AG09319 (cell line): ENCODE results near the gene TMEM204.
"Not testable (repeated sequence)": the region's sequence is repeated elsewhere in the genome, so short reads cannot be mapped to it uniquely, and the experiment has no call there.

Experiments
- DNase-seq: peaks from one replicate; pipeline ENCODE4 v3.0.0-alpha.2; 2010; ENCODE audit warnings: low read depth; ENCODE audit errors: extremely low read depth
- TF ChIP-seq, protein P1 (sequence below): IDR thresholded peaks from 2 replicates; pipeline ENCODE4 v1.5.1; 2011; ENCODE audit warnings: low read depth, mild to moderate bottlenecking, inconsistent platforms, low read length, moderate library complexity

Gene TMEM204

DNA sequence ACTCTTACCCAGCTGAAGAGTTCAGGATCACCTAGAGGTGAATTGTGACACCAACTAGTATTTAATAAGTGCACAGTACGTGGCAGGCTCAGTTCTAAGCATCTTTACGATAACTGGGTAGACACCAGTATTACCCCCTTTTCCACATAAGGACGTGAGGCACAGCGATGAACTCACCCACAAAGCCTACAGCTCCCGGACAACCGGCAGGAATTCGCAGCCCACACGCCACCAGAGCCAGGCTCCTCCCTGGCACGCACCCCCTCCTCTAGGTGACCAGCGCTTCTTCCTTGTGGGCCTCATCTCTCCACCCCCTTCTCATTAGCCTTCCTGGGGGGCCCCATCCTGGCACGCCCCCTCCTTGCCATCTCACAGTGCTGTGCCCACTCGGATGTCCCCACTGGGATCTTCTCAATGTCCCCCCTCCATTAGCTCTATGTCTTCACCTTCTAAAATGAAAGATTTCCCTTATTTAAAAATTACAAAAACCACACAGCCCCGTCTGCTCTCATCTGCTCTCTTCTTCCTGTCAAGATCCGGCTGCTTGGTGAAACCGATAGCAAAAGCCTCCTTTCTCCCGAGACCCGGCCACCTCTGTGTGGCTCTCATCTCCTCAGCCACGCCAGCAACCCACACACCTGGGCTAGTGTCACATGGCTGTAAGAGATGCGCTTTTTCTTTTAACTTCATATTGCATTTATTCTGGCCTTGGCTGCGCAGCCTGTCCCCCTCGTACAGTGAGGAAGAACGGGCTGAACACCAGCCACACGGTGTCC, 57.7 kb downstream of the TMEM204 start:
- DNase-seq: no peak

DNA sequence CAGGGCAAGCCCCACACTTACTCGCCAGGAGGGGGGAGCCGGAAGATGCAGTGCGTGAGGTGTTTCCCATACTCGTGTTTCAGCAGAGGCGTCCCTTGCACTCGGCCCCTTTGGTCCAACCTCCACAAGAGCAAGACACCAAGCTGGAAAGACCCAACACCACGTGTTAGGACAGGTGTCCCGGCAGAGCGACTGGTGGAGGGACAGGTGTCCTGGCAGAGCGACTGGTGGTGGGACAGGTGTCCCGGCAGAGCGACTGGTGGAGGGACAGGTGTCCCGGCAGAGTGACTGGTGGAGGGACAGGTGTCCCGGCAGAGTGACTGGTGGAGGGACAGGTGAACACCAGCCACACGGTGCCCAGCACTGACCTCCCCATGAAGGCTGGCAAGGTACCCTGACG, 59.0 kb downstream of the TMEM204 start:
- DNase-seq: no peak
- TF ChIP-seq, protein P1, sequence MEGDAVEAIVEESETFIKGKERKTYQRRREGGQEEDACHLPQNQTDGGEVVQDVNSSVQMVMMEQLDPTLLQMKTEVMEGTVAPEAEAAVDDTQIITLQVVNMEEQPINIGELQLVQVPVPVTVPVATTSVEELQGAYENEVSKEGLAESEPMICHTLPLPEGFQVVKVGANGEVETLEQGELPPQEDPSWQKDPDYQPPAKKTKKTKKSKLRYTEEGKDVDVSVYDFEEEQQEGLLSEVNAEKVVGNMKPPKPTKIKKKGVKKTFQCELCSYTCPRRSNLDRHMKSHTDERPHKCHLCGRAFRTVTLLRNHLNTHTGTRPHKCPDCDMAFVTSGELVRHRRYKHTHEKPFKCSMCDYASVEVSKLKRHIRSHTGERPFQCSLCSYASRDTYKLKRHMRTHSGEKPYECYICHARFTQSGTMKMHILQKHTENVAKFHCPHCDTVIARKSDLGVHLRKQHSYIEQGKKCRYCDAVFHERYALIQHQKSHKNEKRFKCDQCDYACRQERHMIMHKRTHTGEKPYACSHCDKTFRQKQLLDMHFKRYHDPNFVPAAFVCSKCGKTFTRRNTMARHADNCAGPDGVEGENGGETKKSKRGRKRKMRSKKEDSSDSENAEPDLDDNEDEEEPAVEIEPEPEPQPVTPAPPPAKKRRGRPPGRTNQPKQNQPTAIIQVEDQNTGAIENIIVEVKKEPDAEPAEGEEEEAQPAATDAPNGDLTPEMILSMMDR: no peak

More for the DNA sequence above, 57.7 kb downstream of the TMEM204 start:
- TF ChIP-seq, protein P1: no peak

DNA sequence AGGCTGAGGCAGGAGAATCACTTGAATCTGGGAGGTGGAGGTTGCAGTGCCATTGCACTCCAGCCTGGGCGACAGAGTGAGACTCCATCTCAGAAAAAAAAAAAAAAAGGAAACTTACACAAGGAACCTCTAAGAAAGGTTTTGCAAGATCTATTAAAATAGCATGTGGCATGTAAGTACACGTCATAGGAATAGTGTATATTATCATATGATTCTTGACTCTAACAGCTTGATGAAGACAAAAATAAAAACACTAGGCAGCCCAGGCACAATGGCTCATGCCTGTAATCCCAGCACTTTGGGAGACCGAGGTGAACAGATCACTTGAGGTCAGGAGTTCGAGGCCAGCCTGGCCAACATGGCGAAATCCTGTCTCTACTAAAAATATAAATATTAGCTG, 62.0 kb downstream of the TMEM204 start:
- DNase-seq: not testable (repeated sequence)

DNA sequence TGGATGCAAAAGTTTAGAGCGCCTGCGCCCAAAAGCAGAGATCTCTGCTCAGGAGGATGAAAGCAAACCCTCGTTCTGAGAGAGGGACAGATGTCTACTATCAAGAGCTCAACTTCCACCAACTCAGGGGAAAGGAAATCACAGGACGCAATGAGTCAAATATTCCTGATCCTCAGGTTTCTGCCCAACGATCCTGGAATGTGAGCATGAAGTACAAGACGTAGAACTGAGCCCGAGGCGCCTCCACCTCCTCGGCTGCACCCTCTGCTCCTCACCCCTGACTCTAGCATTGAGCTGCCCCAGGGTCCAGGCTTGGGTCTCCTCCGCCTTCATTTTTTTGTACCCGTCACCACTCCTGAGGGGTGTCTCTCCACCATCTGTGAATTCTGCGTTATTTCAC, 63.0 kb downstream of the TMEM204 start:
- TF ChIP-seq, protein P1: no peak
- DNase-seq: no peak

DNA sequence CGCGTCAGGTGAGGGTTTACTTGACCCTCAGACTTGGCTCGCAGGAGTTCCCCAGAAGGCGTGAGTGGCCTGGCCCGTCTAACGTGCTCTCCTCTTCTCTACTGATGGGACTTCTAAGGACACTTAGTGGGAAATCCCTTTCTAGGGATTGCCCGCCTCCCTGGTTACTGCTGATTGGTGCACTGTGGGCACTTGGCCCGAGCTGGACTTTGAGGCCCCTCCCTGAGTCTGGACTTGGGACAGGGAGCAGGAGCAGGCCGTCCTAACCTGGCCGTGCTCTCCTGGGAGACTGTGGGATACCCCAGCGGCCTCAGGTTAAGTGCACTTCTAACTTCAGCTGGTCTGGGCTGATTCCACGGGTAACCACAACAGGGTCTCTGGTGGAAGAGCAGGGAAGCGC, 63.7 kb downstream of the TMEM204 start:
- TF ChIP-seq, protein P1: no peak

DNA sequence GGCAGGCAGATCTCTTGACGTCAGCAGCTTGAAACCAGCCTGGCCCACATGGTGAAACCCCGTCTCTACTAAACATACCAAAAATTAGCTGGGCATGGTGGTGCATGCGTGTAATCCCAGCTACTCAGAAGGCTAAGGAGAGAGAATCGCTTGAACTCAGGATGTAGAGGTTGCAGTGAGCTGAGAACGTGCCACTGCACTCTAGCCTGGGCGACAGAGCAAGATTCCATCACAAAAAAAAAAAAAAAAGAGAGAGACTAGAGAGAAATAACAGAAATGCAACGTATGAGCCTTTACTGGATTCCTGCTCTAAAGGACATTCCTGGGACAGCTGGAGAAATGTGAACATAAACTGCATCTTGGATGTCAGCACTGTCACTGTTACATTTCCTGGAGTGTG, 67.6 kb downstream of the TMEM204 start:
- TF ChIP-seq, protein P1: no peak
- no peak for DNase-seq

More for the DNA sequence above, 63.7 kb downstream of the TMEM204 start:
- no peak for DNase-seq

DNA sequence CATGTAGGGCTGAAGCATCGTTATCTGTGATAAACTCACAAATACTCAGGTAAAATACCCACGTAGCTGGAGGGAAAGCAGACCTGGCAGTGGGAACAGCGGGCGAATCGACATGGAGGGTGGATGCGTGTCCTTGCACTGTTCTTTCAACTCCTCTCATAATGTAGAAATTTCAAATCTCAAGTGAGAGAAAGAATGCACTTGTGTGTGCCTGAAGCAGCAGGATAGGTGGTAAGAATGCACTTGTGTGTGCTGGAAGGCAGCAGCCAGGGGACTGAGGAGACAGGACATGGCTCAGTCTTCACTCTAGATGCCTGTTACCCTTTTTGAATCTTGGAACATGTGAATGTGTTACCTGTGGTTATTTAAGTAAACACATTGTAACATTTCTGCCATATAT, 68.0 kb downstream of the TMEM204 start:
- TF ChIP-seq, protein P1: no peak
- no peak for DNase-seq

DNA sequence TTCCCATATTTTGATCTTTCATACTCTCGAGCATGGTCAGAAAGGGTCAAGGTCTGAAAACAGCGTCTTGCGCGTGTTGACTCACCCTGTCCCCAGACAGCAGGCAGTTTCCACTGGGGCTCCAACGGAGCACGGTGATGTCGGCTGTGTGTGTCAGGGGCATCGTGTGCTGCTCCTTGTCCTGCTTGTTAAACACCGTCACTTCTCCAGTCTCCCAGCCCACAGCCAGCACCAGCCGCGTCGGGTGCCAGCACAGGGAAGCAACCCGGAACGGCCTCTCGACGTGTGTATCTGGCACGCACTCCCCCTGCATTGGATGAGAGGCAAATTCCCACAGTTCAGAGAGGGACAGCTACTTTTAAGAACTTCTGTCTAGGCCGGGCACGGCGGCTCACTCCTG, 68.8 kb downstream of the TMEM204 start:
- no peak for DNase-seq
- TF ChIP-seq, protein P1: no peak
